Lung (tissue), 12 donors: ENCODE measurements around the gene TRAPPC11. TPM values are rescaled to one million over a fixed set of nuclear protein-coding genes. Genes with fewer than 3 reads are reported as not detected.
A peak's percentile ranks its signal among the peaks of the same experiment; 100 is the strongest.

Source experiments
- ATAC-seq: fragments of 200-7000 bp; cut with Tn5 transposase; one replicate; pipeline ENCODE4 v1.9.1; 2020; ENCODE audit warnings: moderate number of reproducible peaks; ENCODE audit not compliant: insufficient read depth, low FRiP score
- DNase-seq, 3 donors: peaks; one replicate each; pipeline ENCODE4 v3.0.0-alpha.2; 2013 to 2017
- H3K27ac ChIP-seq, 2 donors: one replicate each; pipeline ENCODE4 v1.5.1; 2013; ENCODE audit warnings: mild to moderate bottlenecking in 2 of 2, moderate library complexity in 2 of 2, control low read depth in 1 of 2, inconsistent platforms in 1 of 2, low read depth in 1 of 2, low read length in 1 of 2
- H3K27me3 ChIP-seq, 3 donors: one replicate each; pipeline ENCODE4 v1.5.1; 2013; ENCODE audit warnings: low read length in 2 of 3; ENCODE audit not compliant: control insufficient read depth in 3 of 3, insufficient read depth in 3 of 3
- H3K36me3 ChIP-seq, 4 donors: one replicate each; pipeline ENCODE4 v1.5.1; 2013; ENCODE audit warnings: low read length in 4 of 4, mild to moderate bottlenecking in 1 of 4, moderate library complexity in 1 of 4; ENCODE audit not compliant: control insufficient read depth in 4 of 4, insufficient read depth in 4 of 4
- H3K4me1 ChIP-seq, 5 donors: one replicate each; pipeline ENCODE4 v1.5.1; 2013; ENCODE audit warnings: low read length in 5 of 5, mild to moderate bottlenecking in 2 of 5, moderate library complexity in 1 of 5; ENCODE audit not compliant: control insufficient read depth in 5 of 5, insufficient read depth in 5 of 5
- H3K4me3 ChIP-seq: one replicate; pipeline ENCODE4 v1.5.1; 2013; ENCODE audit warnings: mild to moderate bottlenecking, control low read depth, moderate library complexity
- H3K9ac ChIP-seq, 2 donors: one replicate each; pipeline ENCODE4 v1.5.1; 2013; ENCODE audit warnings: low read length in 2 of 2, control low read depth in 1 of 2; ENCODE audit not compliant: insufficient read depth in 1 of 2
- H3K9me3 ChIP-seq, 4 donors: one replicate each; pipeline ENCODE4 v1.5.1; 2013; ENCODE audit warnings: low read length in 3 of 4, mild to moderate bottlenecking in 1 of 4, moderate library complexity in 1 of 4; ENCODE audit not compliant: control insufficient read depth in 4 of 4, insufficient read depth in 3 of 4
- CTCF ChIP-seq: IDR thresholded peaks from 2 replicates; pipeline ENCODE4 v1.5.1; 2012; ENCODE audit warnings: mild to moderate bottlenecking; ENCODE audit errors: control extremely low read depth, extremely low read depth
- WGBS, 2 donors: extraction: QIAGEN DNeasy Blood & Tissue Kit; methylation state at CpG; one replicate each; pipeline ENCODE4 v1.1.7; 2013; 5-methylcytosine and 5-hydroxymethylcytosine counted together
- polyA plus RNA-seq, 2 donors: library from polyadenylated mRNA; stranded (reverse); fragments of 200-250 nt; gene quantifications; one replicate each; pipeline ENCODE4 v1.2.1, GENCODE V29; 2013
- total RNA-seq, 2 donors: library from RNA; depleted of rRNA in 1 of 2; stranded (reverse); fragments of >200 nt in 1 of 2; gene quantifications; one replicate each; pipeline ENCODE4 v1.2.1, GENCODE V29; 2014 to 2021
- donor health status: control.
- donor health status: control.
- donor health status: Bipolar disorder and iron deficiency.
- donor health status: healthy.
- donor health status: DM: yes; HTN: yes; CAD: no.

The TRAPPC11 gene
- total and polyA plus RNA-seq, 4 donors, result 15.5 to 80.1 (median 25.4) TPM

DNA sequence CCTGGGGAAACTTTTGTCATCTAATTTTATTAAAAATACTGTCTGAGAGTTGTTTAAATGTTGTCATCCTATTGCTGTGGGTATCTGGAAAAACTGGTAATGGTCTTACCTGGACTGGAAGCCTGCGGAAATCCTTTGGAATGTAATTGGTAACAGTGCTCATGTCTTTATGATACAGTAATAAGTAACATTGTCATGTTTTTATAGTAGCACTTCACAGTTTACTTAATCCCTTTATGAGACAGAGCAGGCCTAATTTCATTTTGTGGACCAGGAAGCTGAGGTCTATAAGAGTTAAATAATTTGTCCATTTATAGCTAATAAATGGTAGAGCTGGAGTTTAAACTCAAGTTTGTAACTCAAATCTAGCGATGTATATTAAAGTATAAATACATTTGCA is 88.3 kb downstream of the TRAPPC11 start:
- H3K4me3 ChIP-seq, result no peak overlapping the region
- TF ChIP-seq CTCF, result no peak
- WGBS, 2 donors, result 92 to 93% methylated on average over 2 of the region's 2 CpGs
- no peak for ATAC-seq
- no peaks in the 10 kb centered on the region for H3K36me3 ChIP-seq
- H3K27ac ChIP-seq, result no peak overlapping the region
- H3K27me3 ChIP-seq, result no peaks in the 10 kb centered on the region
- H3K9ac ChIP-seq, result no peak overlapping the region
- H3K4me1 ChIP-seq, result peaks cover 0 to 7% (median 0%) of the 10 kb centered on the region in 5 donors
- no peak for DNase-seq
- H3K9me3 ChIP-seq, result peaks cover 0 to 3% (median 1%) of the 10 kb centered on the region in 4 donors

- no peak for ATAC-seq
- H3K4me3 ChIP-seq, result no peak overlapping the region
- peak; percentile 53 to 71 (median 57) for DNase-seq
- H3K36me3 ChIP-seq, result no peaks in the 10 kb centered on the region
- WGBS, 2 donors, result 61 to 81% methylated on average over 6 of the region's 6 CpGs
- no peak for TF ChIP-seq CTCF
- no peak overlapping the region for H3K27ac ChIP-seq
- no peaks in the 10 kb centered on the region for H3K27me3 ChIP-seq
- H3K9me3 ChIP-seq, result peaks cover 0 to 3% (median 1%) of the 10 kb centered on the region in 4 donors
- H3K4me1 ChIP-seq, result peaks cover 0 to 7% (median 0%) of the 10 kb centered on the region in 5 donors
- peak overlapping the region; percentile 1 to 3 for H3K9ac ChIP-seq
These were observed 89.0 kb downstream of the TRAPPC11 start for GRCh38 chr4:183747931-183748670.

GRCh38 chr4:183751106-183751505 is 92.0 kb downstream of the TRAPPC11 start:
- ATAC-seq (no peak), DNase-seq (no peak)
- WGBS, 2 donors, result 91 to 97% methylated on average over 4 of the region's 4 CpGs
- Histone ChIP-seq H3K27ac (no peak overlapping the region), H3K4me1 (peaks cover 0 to 7% (median 0%) of the 10 kb centered on the region in 5 donors), H3K4me3 (no peak overlapping the region), H3K9ac (no peak overlapping the region), H3K27me3 (no peaks in the 10 kb centered on the region), H3K9me3 (peaks cover 0 to 3% (median 1%) of the 10 kb centered on the region in 4 donors), H3K36me3 (no peaks in the 10 kb centered on the region)
- TF ChIP-seq CTCF, result no peak
